Activated B cell treated with CpG ODN at 0.5 μM for 24 hours (primary cell): ENCODE measurements around the gene ATP13A5. TPM values are rescaled to one million over a fixed set of nuclear protein-coding genes. Genes with fewer than 3 reads are reported as not detected.

Source experiments
- ATAC-seq: fragments of 200-7000 bp; cut with Tn5 transposase; one replicate; pipeline ENCODE4 v1.10.0; 2021; ENCODE audit warnings: low read depth, mild to moderate bottlenecking, moderate library complexity
- CTCF ChIA-PET: fragments of 350-600 bp; sonication (Branson Sonifier 250); formaldehyde crosslinking; loops from one replicate; lab custom pipeline; 2021; ENCODE audit warnings: antibody characterized with exemption; lab: Charles Lee
- POLR2A ChIA-PET: fragments of 350-600 bp; sonication (Branson Sonifier 250); formaldehyde crosslinking; loops from one replicate; lab custom pipeline; 2021; ENCODE audit warnings: antibody characterized with exemption; lab: Charles Lee
- DNase-seq: peaks from one replicate; pipeline ENCODE4 v3.0.0; 2022
- H3K27ac Mint-ChIP-seq: one replicate; pipeline ENCODE4 v1.8.0; 2020; ENCODE audit warnings: mixed read lengths
- H3K27me3 Mint-ChIP-seq: one replicate; pipeline ENCODE4 v1.8.0; 2021; ENCODE audit warnings: mixed read lengths
- H3K36me3 Mint-ChIP-seq: one replicate; pipeline ENCODE4 v1.8.0; 2021; ENCODE audit warnings: low read depth, mixed read lengths
- H3K4me1 Mint-ChIP-seq: one replicate; pipeline ENCODE4 v1.8.0; 2021; ENCODE audit warnings: mixed read lengths
- H3K4me3 Mint-ChIP-seq: one replicate; pipeline ENCODE4 v1.8.0; 2020; ENCODE audit warnings: mild to moderate bottlenecking, mixed read lengths
- H3K9me3 Mint-ChIP-seq: one replicate; pipeline ENCODE4 v1.8.0; 2020; ENCODE audit warnings: mixed read lengths
- intact Hi-C: fragments of 100-400 bp; cut with micrococcal nuclease; formaldehyde crosslinking; loops from one replicate; pipeline ENCODE4 v1.15.1; 2024
- total RNA-seq: library from RNA; stranded (reverse); gene quantifications from 2 replicates; pipeline ENCODE4 v1.2.3, GENCODE V29; 2022
- TF ChIP-seq, protein P1 (sequence below): fragments of 200-600 bp; IDR thresholded peaks from one replicate; pipeline ENCODE4 v1.8.0; 2022; ENCODE audit warnings: antibody characterized with exemption, mild to moderate bottlenecking

ATP13A5 gene
- total RNA-seq, 1 donor from 2014 or later: not detected

- ATAC-seq: no peak
- H3K27ac Mint-ChIP-seq: no peak overlapping the region
- H3K27me3 Mint-ChIP-seq: no peaks in the 10 kb centered on the region
- H3K4me3 Mint-ChIP-seq: no peak overlapping the region
- H3K9me3 Mint-ChIP-seq: no peaks in the 10 kb centered on the region
- intact Hi-C loops: no loop called here
- POLR2A ChIA-PET: no interaction called here
- DNase-seq: no peak
- no peaks in the 10 kb centered on the region for H3K4me1 Mint-ChIP-seq
- TF ChIP-seq, protein P1, sequence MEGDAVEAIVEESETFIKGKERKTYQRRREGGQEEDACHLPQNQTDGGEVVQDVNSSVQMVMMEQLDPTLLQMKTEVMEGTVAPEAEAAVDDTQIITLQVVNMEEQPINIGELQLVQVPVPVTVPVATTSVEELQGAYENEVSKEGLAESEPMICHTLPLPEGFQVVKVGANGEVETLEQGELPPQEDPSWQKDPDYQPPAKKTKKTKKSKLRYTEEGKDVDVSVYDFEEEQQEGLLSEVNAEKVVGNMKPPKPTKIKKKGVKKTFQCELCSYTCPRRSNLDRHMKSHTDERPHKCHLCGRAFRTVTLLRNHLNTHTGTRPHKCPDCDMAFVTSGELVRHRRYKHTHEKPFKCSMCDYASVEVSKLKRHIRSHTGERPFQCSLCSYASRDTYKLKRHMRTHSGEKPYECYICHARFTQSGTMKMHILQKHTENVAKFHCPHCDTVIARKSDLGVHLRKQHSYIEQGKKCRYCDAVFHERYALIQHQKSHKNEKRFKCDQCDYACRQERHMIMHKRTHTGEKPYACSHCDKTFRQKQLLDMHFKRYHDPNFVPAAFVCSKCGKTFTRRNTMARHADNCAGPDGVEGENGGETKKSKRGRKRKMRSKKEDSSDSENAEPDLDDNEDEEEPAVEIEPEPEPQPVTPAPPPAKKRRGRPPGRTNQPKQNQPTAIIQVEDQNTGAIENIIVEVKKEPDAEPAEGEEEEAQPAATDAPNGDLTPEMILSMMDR: no peak
- CTCF ChIA-PET: no interaction called here
- no peaks in the 10 kb centered on the region for H3K36me3 Mint-ChIP-seq
These were observed 60.8 kb downstream of the ATP13A5 start for GRCh38 chr3:193317682-193318300.

GRCh38 chr3:193314161-193314560 lies 64.4 kb downstream of the ATP13A5 start:
- POLR2A ChIA-PET: no interaction called here

DNA sequence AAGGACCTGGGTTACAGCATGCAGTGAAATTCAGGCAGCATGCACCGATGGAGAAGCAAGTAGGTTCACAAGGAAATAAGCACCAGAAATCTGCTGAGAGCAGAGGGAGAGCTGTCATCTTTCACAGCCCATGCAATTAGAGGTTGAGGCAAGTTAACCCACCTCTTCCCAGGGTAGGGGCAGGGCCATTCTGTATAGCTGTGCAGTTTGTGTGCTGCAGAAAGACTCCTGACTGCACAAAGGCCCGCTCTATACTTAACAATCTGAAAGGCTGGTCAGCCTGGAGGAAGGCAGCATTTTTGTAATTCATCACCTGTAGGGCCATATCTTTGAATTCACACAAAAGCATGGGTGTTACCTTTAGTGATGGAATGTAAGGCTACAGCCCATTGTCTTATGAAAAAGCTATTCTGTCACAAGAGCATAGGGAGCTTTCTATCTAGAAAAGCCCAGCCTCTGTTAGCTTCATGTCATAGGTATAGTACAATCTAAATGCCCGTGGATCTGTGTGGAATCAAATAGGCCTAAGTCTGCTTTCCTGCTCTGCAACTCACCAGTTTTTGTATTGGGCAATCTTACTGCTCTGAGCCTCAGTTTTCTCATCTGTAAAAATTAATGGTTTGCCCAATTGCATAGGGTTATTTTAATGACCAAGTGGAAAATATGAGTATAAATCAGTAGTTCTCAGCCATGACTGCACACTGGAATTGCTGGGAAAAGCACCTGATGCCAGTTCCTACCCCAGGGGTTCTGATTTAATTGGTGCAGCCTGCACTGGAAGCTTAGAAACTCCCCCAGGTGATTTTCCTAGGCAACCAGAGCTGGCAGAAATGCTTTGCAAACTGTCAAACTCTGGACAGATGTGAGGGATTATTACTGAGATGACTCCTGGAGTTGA lies 65.2 kb downstream of the ATP13A5 start:
- no peaks in the 10 kb centered on the region for H3K27me3 Mint-ChIP-seq
- H3K36me3 Mint-ChIP-seq: no peaks in the 10 kb centered on the region
- TF ChIP-seq, protein P1: no peak
- CTCF ChIA-PET: no interaction called here
- DNase-seq (no peak), ATAC-seq (no peak)
- H3K27ac Mint-ChIP-seq: no peak overlapping the region
- no peak overlapping the region for H3K4me3 Mint-ChIP-seq
- no peaks in the 10 kb centered on the region for H3K4me1 Mint-ChIP-seq
- intact Hi-C loops: no loop called here
- H3K9me3 Mint-ChIP-seq: no peaks in the 10 kb centered on the region
- POLR2A ChIA-PET: no interaction called here

More at GRCh38 chr3:193314161-193314560, 64.4 kb downstream of the ATP13A5 start:
- no peak for DNase-seq
- TF ChIP-seq, protein P1: no peak
- CTCF ChIA-PET: no interaction called here
- no peak for ATAC-seq
- H3K4me1 Mint-ChIP-seq: no peaks in the 10 kb centered on the region
- intact Hi-C loops: no loop called here
- H3K36me3 Mint-ChIP-seq: no peaks in the 10 kb centered on the region
- H3K9me3 Mint-ChIP-seq: no peaks in the 10 kb centered on the region
- H3K27me3 Mint-ChIP-seq: no peaks in the 10 kb centered on the region
- H3K27ac Mint-ChIP-seq: no peak overlapping the region
- H3K4me3 Mint-ChIP-seq: no peak overlapping the region

GRCh38 chr3:193310914-193311723 lies 67.4 kb downstream of the ATP13A5 start:
- H3K4me3 Mint-ChIP-seq: no peak overlapping the region
- no peaks in the 10 kb centered on the region for H3K9me3 Mint-ChIP-seq
- ChIA-PET POLR2A (no interaction called here), CTCF (no interaction called here)
- TF ChIP-seq, protein P1: no peak
- ATAC-seq (no peak), DNase-seq (no peak)
- H3K27me3 Mint-ChIP-seq: no peaks in the 10 kb centered on the region
- intact Hi-C loops: no loop called here
- H3K36me3 Mint-ChIP-seq: no peaks in the 10 kb centered on the region
- H3K4me1 Mint-ChIP-seq: no peaks in the 10 kb centered on the region
- no peak overlapping the region for H3K27ac Mint-ChIP-seq
